Measurements from ENCODE around the gene TLE1. TPM values are rescaled to one million over a fixed set of nuclear protein-coding genes. Genes with fewer than 3 reads are reported as not detected.

TLE1 gene
- polyA plus RNA-seq, 3 donors = 25.9 to 64.7 (median 43.6) TPM

DNA sequence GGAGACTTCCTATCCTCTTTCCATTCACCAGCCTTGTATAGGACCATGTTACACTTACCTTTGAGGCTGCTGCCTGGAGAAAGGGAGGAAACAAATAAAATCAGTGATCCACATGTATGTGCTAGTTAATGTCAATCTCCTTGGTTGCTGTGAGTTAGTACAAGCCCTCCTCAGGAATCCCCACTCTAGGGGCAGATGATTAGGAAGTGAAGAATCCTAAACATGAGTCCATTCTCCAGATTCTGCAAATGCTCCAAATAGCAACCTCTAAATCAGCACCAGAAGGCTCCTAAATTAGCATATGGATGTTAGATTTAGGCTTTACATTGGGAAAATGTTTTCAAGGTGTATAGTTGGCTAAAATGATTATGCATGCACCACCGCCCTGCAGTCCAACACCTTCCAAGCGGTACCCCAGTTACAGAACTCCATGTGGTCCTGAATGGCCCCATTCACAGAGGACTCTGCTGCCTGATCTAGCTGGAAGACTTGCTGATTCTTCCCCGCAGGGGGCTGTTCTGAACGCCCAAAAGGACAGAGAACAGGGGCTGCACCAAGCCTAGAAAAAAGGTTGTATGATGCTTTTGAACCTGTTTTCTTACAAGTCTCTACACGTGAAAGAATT lies 123.2 kb downstream of the TLE1 start:
- 95 to 97% (median 95%) methylated on average over 5 of the region's 5 CpGs for WGBS, 3 donors
- no peak overlapping the region for H3K27ac ChIP-seq (ENCODE audit: low read depth, low read length)

DNA sequence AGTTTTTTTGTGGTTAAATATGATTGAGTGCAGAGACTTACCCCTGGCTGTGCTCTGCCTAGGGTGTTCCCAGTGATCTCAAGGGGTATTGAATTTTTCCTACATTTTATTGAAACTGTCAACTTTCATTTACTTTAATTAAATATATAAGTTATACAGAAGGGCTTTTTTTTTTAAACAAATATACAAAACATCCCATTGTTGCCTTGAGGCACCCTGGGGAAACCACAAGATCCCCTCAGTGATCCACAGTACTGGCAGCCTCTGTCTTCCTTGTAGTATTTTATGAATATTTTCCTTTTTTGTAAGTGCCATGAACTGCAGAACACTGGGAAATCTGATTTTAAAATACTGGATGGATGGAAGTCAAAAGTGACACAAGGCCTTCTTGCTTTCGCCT lies 123.7 kb downstream of the TLE1 start:
- 85 to 100% (median 100%) methylated on average over 1 of the region's 1 CpG for WGBS, 3 donors
- no peak overlapping the region for H3K27ac ChIP-seq (ENCODE audit: low read depth, low read length)

GRCh38 chr9:81565144-81565543 lies 124.2 kb downstream of the TLE1 start:
- WGBS, 3 donors = 51 to 80% (median 71%) methylated on average over 4 of the region's 4 CpGs
- H3K27ac ChIP-seq (ENCODE audit: low read depth, low read length) = no peak overlapping the region

- WGBS, 3 donors = 76 to 93% (median 86%) methylated on average over 5 of the region's 5 CpGs
- H3K27ac ChIP-seq (ENCODE audit: low read depth, low read length) = no peak overlapping the region
These were observed 124.7 kb downstream of the TLE1 start for GRCh38 chr9:81564632-81565031.

DNA sequence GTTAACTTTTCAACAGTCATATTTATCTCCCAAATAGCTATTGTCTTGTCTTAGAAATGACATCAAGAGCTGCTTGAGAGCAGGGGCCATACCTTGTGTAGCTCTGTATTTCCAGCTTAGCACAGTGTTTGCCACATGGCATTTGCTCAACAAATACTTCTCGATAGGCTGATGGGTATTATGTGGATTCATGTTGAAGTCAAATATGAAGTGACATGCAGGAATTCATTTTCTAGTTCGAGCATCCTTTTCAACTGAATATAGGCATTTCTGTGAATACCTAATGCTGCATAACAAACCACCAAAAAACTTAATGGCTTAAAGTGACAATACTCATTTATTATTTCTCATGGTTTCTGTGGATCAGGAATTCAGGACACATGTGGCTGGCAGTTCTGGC lies 125.6 kb downstream of the TLE1 start:
- WGBS, 3 donors = 88 to 98% (median 89%) methylated on average over 2 of the region's 2 CpGs

DNA sequence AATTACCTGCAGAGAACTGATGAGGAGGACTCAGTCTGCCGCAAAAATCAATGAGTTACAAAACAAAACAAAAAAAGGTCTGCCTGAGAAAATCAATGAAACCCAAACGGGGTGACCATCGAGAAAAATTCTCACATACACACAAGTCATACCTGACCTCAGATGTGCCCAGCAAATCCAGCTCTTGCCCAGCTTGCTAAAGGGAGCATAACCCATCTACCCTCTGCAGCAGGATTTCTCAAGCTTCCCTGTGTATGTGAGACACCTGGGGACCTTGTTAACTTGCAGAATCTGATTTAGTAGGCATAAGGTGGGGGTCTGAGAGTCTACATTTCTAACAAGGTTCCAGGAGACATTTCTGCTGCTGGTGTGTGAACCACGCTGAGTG lies 126.3 kb downstream of the TLE1 start:
- WGBS, 3 donors = 58 to 91% (median 79%) methylated on average over 4 of the region's 4 CpGs
- H3K27ac ChIP-seq (ENCODE audit: low read depth, low read length) = no peak overlapping the region

More for the DNA sequence above, 125.6 kb downstream of the TLE1 start:
- H3K27ac ChIP-seq (ENCODE audit: low read depth, low read length) = no peak overlapping the region

DNA sequence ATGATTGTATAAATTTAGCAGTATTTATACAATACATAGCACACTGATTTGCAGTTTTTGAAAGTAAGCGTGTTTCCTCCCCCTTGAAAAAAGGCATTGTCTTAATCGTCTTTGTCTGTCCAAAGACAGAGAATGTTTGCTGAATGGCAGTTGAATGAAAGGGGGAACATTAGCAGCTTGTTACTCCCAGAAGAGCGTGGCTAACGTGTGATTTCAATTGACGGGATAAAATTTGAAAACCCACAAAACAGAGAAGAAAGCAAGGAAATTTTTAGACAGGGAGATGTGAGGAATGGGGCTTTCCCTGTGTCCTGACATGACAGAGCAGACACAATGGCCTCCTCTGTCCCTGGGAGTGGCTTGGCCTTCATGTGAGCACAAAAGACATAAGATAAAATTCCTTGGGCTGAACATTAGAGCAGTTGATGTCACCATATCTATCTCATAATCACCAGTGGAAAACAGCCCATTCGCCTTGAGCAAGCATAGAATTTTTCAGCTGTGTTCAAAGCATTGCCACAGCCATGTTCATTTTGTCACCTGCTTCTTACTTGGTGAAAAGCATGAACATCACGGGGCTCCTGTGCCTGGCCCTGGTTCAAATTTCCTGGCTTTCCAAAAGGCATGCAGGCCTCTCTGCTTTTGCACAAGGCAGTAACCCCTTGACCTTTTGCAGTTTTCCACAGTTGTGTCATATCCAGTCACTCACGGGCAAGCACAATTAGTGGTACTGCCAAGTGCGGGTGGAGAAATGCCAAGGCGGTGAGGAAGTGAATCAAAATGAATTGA lies 126.9 kb downstream of the TLE1 start:
- H3K27ac ChIP-seq (ENCODE audit: low read depth, low read length) = no peak overlapping the region
- 72 to 79% (median 77%) methylated on average over 10 of the region's 10 CpGs for WGBS, 3 donors

DNA sequence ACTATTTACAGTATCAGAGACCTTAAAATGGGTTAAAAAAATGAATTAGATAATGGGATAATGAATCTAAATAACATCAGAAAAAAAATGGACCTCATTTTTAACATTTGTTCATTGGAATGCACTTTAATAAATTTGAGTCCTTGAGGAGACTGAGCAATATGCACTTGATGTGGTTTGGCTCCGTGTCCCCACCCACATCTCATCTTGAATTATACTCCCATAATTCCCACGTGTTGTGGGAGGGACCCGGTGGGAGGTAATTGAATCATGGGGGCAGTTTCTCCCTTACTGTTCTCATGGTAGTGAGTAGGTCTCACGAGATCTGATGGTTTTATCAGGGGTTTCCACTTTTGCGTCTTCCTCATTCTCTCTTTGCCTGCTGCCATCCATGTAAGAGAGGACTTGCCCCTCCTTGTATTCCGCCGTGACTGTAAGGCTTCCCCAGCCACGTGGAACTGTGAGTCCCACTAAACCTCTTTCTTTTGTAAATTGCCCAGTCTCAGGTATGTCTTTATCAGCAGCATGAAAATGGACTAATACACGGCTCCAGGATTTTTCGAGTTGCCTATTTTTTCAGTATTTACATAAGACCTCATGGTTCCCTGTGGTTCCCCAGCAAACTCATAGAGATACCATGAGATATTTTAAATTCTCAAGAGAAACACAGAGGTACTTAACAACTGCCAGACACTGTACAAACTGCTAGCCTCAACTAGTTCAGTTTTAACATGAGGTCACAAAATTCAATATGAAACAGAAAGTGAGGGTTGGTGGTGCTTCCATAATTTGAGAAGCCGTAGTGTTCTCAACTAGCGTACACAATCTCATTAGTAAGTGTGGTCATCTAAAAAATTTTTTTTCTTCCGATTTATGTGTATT lies 128.3 kb downstream of the TLE1 start:
- WGBS, 3 donors = 83 to 84% (median 83%) methylated on average over 13 of the region's 13 CpGs
- no peak overlapping the region for H3K27ac ChIP-seq (ENCODE audit: low read depth, low read length)

DNA sequence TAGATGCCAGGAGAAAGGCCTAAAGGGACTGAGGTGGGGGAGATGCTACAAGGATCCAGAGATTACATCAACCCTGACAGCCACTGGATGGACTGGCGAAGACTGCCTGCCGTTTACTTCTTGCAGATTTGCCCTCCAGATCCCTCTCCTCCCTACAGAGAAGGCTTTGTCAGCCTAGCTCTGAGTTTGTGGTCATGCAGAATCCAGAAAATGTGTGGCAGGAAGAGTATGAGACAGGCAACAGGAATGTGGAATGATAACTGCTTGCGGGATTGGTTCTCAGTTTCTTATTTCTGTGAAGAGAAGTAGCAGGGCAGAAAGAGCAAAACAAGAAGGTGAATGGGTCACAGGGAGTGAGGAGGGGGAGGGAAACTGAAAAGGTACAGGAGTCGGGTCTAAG lies 129.6 kb downstream of the TLE1 start:
- 69 to 86% (median 73%) methylated on average over 4 of the region's 4 CpGs for WGBS, 3 donors
- H3K27ac ChIP-seq (ENCODE audit: low read depth, low read length) = no peak overlapping the region

DNA sequence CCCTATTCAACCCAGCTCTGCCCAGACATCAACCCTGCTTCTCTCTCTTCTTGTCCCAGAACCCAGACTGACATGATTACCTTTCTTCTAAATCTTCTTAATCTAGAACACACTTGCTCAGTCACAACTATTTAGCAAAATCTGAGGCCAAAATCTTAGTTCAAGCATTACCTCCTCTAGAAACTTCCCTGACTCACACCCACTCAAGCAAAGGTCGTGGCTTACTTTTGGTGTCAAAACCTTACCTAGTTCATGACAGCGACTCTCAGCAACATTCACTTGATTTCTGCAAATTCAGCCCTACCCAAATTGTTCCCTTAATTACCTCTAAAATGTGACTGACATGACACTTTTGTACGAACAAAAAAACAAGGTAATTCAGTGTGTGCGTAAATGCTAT lies 130.2 kb downstream of the TLE1 start:
- no peak overlapping the region for H3K27ac ChIP-seq (ENCODE audit: low read depth, low read length)
- 89 to 97% (median 97%) methylated on average over 4 of the region's 4 CpGs for WGBS, 3 donors

DNA sequence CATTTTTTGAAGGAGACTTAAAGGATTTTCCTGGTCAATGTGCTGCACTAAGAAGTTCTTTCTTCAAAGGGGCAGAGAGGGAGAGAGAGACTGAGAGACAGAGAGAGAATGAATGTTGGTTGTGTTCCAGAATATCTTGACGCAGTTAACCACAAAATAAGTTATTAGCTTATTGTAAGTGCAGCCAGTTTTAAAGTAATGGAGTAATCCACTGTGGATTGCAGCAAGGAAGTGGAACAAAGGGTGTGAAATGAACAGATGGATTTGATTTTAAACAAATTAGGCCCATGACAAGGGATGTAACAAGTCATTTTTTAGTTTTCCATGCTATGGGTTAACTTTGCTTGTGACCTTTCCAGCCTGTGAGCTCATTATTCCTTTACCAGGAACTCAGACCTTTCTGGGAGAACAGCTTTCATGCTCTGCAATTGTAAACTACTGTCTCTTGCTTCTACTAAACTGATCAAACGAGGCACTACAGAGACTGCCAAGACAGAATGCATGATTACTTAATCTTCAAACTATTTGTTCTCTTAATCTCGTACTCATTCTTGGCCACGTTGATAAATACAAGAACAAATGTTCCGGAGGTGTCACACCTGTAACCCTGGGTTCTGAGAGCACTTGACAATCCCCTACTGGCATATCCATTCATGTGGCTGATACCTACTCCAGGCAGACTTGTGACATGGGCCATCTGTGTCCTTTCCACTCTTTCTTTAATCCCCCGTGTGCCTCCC lies 131.1 kb downstream of the TLE1 start:
- H3K27ac ChIP-seq (ENCODE audit: low read depth, low read length) = no peak overlapping the region
- 11 to 37% (median 27%) methylated on average over 6 of the region's 6 CpGs for WGBS, 3 donors

DNA sequence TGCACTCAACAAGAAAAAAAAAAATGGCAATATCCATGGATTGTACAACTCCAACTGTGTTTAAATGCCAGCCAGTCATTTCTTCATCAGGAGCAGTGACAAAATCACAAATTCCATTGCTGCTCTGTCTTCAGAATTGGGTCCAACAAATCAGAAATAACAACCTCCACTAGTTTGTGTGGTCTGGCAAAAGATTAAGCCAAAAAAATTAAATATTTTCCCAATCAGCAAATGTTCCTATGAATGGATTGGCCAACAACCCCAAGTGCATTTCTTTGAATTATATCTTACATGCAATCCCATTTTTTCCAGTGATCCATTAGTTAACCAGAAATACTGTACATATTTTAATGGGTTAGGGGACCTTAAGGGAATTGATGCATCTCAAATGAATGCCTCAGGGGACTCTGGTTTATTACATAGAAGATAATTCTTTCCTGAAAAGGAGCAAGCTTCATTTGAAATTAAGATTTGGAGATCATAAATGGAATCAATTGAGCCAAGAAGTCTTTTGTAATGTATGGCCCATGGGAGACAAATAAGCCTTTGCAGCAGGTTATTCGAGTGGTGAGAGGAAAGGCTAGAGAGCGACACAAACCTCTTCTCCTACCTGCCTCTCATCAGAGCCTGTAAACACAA lies 131.8 kb downstream of the TLE1 start:
- no peak overlapping the region for H3K27ac ChIP-seq (ENCODE audit: low read depth, low read length)
- WGBS, 3 donors = 44 to 56% (median 53%) methylated on average over 2 of the region's 2 CpGs

DNA sequence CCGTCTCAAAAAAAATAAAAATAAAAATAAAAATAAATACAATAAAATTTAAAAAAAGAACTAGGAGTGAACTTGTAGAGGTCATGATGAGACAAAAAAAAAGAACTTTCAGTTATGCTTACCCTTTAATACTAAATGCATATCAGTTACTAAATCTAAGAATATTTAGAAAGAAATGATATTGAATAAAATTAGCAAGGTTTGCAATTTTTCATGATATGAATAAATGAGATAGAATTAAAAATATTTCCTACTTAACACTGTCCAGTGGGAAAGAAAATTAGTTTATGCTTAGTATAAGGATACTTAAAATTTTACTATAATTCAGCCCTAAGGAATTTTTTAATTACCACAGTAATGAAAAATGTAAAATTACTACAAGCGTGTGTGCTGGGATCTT lies 132.4 kb downstream of the TLE1 start:
- no peak overlapping the region for H3K27ac ChIP-seq (ENCODE audit: low read depth, low read length)
- 74 to 93% (median 85%) methylated on average over 2 of the region's 2 CpGs for WGBS, 3 donors

DNA sequence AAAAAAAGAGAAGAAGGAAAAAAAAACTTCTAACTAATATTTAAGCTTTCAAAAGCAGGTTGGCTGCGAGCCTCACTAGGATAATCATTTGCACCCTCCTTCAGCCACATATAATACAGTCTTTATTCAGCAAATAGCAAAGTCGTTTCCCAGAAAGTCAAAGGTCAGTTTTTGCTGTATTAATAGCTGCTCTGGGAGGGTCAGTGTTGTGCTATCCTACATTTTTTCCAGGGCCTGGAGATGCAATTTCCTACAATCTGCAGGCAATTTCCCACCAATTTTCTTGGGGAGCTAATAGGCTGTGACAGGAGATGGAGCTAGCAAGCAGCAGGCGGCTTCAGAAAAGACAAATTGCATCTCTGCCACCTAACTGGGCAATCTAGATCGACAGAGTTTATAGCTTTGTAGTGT lies 136.8 kb downstream of the TLE1 start:
- WGBS, 3 donors = 39 to 58% (median 47%) methylated on average over 4 of the region's 4 CpGs
- no peak overlapping the region for H3K27ac ChIP-seq (ENCODE audit: low read depth, low read length)

- no peak overlapping the region for H3K27ac ChIP-seq (ENCODE audit: low read depth, low read length)
- WGBS, 3 donors = 41 to 69% (median 59%) methylated on average over 3 of the region's 3 CpGs
These were observed 139.2 kb downstream of the TLE1 start for GRCh38 chr9:81550207-81550583.

DNA sequence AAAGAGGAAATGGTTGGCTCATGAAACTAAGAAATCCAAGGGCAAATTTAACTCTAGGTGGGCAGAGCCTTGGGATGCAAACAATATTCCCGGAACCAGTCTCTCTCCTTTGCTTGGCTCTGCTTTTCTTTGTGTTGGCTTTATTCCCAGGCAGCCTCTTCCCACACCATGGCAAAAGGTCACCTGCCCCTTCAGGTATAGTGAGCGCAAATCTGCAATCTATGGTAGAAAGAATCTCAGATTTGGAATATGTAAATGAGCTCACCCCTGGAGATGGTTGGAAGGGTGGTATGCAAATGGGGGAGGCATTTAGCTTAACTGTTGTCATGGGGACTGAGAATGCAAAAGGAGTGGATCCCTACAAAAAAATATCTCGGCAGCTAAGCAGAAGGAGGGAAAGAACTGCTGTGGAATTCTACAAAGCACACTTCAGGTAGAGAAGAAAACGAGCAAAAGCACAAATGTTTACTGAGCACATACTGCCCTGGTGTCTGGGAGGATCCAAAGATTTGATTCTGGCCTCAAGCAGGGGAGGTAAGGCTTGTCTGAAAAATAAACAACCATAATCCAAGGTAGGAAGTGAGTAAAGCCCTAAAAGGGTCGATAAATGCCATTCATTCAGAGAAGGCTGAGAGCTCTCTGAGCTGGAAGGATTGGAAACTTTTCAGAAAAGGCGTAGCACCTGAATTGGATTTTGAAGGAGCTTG lies 139.7 kb downstream of the TLE1 start:
- H3K27ac ChIP-seq (ENCODE audit: low read depth, low read length) = no peak overlapping the region
- 27 to 77% (median 77%) methylated on average over 6 of the region's 6 CpGs for WGBS, 3 donors

- no peak overlapping the region for H3K27ac ChIP-seq (ENCODE audit: low read depth, low read length)
- WGBS, 3 donors = 69 to 89% (median 83%) methylated on average over 2 of the region's 2 CpGs
These were observed 140.4 kb downstream of the TLE1 start for GRCh38 chr9:81548911-81549310.
